Dermis microvascular lymphatic vessel endothelial cell (primary cell): ENCODE data around the gene MT1H. TPM values are rescaled to one million over a fixed set of nuclear protein-coding genes. Genes with fewer than 3 reads are reported as not detected.

Experiments used
- DNase-seq, 2 donors: peaks; one replicate each; pipeline versions ENCODE4 v3.0.0 to v3.0.0-alpha.2; 2010; ENCODE audit warnings: low read depth in 2 of 2
- total RNA-seq: library from RNA; depleted of rRNA; stranded (reverse); fragments of >200 nt; gene quantifications from 2 replicates; pipeline ENCODE4 v1.2.1, GENCODE V29; 2014

The MT1H gene
- total RNA-seq, 1 donor from 2014 or later: not detected

DNA sequence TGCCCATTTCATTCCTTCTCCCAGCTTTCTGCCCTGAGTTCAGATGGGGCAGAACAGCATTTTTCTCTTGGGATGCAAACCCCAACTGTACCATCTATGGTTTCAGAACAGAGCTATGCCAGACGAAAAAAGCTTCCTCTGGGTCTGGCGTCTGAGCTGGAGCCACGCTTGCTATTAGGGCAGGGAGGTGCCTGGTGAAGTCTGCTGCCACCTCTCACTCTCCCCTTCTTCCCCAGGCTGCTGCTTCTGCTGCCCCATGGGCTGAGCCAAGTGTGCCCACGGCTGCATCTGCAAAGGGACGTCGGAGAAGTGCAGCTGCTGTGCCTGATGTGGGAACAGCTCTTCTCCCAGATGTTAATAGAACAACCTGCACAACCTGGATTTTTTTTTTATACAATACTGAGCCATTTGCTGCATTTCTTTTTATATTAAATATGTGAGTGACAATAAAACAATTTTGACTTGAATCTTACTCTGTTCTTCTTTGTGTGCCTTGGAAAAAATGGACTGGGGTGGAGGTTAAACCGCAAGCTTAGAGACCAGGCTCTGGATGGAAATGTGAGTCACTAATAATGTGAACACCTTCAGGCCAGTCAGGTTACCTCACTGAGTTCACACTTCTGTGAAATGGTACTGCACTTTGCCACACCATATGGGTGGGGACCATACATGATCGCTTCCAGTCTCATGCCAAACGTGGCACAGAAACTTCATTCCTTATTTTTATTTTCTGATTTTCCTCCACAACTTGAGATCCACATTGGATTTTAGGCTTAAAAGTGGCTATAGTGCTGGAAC is 32.8 kb upstream of the MT1H start:
- no peak for DNase-seq

DNA sequence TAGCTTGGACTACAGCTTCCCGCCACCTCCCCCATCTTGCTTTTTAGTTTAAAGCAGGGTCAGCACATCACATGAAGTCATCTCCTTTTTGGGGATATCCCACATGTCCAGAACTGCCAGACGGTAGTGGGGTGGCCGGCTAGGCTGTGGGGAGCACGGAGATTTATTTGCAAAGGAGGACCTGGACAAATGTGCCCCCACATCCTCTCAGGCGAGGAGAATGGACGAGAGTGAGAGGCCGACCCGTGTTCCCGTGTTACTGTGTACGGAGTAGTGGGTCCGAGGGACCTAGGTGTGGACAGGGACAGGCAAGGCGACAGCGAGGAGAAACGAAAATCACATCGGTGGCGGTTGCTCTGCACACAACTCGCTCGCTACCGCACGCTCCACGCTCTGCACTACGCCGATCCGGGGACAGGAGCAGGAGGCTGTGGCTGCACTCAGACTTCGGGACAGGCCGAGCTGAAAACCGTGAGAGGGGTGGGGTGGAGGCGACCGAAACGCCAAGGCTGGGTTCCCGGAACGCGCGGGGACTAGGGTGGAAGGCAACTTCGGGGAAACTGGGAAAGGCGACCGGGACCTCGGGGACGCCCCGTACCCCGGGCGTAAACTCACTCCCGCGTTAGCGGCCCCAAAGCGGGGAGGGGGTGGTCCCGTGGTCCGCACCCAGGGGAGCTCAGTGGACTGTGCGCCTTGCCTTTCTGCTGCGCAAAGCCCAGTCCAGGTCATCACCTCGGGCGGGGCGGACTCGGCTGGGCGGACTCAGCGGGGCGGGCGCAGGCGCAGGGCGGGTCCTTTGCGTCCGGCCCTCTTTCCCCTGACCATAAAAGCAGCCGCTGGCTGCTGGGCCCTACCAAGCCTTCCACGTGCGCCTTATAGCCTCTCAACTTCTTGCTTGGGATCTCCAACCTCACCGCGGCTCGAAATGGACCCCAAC is 31.5 kb upstream of the MT1H start, which contains the start of gene MT1A:
Gene MT1A, plus strand, starts transcription at position 853 of the 937 bp plus-strand sequence. Its CDS starts 73 bp downstream, at position 926.
- peak in 1 of 2 donors; percentile 58 for DNase-seq

DNA sequence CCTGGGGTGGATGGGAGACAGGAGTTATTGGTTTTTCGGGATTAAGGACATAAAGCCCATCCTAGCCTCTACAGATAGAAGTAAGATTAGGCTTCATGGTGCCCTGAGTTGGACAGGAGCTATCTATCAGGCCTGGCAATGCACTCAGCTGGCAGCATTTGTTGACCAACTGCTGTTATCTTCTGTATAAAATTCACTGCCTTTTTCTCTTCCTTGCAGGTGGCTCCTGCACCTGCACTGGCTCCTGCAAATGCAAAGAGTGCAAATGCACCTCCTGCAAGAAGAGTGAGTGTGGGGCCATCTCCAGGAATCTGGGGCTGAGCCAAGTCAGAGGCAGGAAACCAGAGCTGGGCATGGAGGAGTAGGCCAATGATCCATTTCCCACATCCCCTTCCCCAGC is 30.6 kb upstream of the MT1H start:
- no peak for DNase-seq

DNA sequence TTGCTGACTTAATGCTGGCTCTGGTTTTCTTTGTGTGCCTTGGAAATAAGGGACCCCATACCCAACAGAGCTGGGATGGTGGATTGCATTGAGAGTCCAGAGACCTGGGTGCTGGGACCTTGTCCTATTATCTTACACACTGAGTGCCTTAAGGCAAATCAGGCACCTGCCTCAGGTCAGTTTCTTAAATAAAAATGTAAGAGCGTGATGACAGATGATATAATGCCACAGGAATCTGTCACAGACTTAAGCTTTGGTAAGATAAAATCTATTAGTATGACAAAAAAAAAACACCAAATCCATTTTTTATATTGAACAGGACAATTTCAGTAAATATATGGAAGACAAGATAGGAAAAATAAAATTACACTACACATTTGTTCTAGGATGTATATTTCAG is 29.5 kb upstream of the MT1H start:
- no peak for DNase-seq

DNA sequence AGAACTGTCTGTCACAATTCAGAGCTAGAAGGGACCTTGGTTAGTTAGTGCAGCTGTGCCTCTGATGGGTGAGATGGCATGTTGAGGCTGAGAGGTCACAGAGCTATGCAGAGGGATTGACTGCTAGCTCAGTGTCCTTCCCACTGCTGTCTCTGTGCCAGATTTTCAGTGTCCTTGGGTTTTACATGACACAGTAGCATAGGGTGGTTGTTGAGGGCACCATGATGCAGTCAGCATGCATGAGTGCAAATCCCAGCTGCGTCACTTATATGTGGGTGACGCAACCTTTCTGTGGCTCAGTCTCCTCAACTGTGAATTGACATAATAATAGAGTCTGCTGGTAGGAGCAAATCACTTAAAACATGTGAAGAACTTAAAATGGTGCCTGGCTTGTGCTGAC is 28.4 kb upstream of the MT1H start:
- no peak for DNase-seq

- DNase-seq: peak in 1 of 2 donors; percentile 34
Measured at GRCh38 chr16:56643080-56643778, 26.4 kb upstream of the MT1H start.

GRCh38 chr16:56643833-56644232 is 25.8 kb upstream of the MT1H start:
- no peak for DNase-seq

- no peak for DNase-seq
Measured at GRCh38 chr16:56645311-56645710, 24.3 kb upstream of the MT1H start.

GRCh38 chr16:56645838-56646237 is 23.8 kb upstream of the MT1H start:
- no peak for DNase-seq

DNA sequence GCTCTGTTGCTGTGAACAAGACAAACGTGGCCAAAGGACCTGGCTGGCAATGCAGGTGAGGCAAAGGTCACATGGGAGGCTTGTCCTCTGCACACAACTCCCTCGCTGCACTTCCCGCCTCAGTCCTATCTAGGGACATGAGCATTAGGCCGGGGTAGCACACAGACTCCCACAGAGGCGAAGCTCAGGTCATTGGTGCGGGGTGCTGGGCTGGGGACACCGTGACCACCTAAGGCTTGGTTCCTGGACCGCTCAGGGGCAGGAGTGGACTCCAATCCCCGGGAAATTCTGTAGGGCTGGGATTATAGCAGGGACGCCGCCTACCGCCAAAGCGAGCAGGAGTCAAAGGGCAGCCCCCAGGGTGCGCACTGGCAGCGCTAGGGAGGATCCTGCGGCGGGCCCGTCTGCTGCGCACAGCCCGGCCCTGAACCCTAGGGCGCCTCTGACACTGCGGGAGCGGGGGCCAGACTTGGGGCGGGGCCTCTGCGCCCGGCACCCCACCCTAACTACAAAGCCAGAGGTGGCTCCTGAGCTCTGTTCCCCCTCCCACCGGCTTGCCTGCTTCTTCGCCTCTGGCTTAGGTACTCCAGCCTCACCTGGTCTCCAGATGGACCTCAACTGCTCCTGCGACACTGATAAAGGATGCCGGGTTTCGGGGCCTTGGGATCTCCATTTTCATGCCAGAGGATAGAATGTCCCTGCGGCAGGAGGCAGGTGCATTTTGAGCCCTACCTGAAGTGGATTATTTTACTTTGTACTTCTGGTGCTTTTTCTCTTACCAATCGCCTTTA is 21.8 kb upstream of the MT1H start:
- no peak for DNase-seq

GRCh38 chr16:56649271-56649670 is 20.3 kb upstream of the MT1H start:
- DNase-seq: no peak

DNA sequence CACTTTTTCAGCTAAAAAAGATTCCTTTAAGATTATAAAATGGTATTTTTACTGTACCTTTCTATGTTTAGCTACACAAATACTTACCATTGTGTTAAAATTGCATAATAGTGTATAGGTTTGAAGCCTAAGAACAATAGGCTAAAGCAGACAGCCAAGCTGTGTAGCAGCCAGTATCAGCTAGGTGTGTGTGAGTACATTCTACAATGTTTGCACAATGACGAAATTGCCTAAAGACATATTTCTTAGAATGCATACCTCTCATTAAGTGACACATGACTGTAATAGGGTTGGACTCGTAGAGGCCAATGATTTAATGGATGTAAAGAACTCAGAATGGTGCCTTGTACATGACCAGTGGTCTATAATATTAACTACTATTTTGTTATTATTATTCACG is 19.8 kb upstream of the MT1H start:
- no peak for DNase-seq

GRCh38 chr16:56651586-56651985 is 18.0 kb upstream of the MT1H start, which contains the start of gene MT1B:
TSS of gene MT1B (plus strand) at chr16:56651886. CDS start at chr16:56651954, 68 bp downstream.
- no peak for DNase-seq

DNA sequence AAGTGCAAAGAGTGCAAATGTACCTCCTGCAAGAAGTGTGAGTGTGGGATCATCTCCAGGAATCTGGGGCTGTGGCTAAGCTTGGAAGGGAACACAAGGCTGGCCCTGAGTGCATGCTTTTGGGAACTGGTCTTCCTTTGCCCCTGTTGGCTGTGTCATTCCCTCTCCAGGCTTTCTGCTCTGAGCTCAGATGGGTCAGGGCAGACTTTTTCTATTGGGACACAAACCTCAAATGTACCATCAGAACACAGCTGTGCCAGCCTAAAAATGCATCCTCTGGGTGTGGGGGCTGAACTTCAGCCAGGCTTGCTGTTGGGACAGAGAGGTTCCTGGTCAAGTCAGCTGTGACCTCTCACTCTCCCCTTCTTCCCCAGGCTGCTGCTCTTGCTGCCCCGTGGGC is 17.0 kb upstream of the MT1H start:
- no peak for DNase-seq

- DNase-seq: no peak
Measured at GRCh38 chr16:56653218-56653617, 16.4 kb upstream of the MT1H start.

GRCh38 chr16:56657555-56658326 is 11.9 kb upstream of the MT1H start, which contains the start of gene MT1F:
TSS of gene MT1F (plus strand) at chr16:56657959. CDS start at chr16:56658059, 100 bp downstream.
- peak in 1 of 2 donors; percentile 29 for DNase-seq

- no peak for DNase-seq
Measured at GRCh38 chr16:56658327-56658875, 11.2 kb upstream of the MT1H start.

- no peak for DNase-seq
Measured at GRCh38 chr16:56662357-56663354, 7.0 kb upstream of the MT1H start.
